HepG2 (cell line): ENCODE data around the gene B3GNT7. TPM values are rescaled to one million over a fixed set of nuclear protein-coding genes. Genes with fewer than 3 reads are reported as not detected.

Experiments
- ETV6 ChIP-seq: sonication (generic); formaldehyde crosslinking; conservative IDR thresholded peaks from 2 replicates; pipeline ENCODE4 v1.4.0; 2020; ENCODE audit warnings: missing genetic modification reagents
- GATAD2A ChIP-seq: IDR thresholded peaks from 2 replicates; pipeline ENCODE4 v1.6.1; 2016
- JUN ChIP-seq: sonication (generic); formaldehyde crosslinking; IDR thresholded peaks from 2 replicates; pipeline ENCODE4 v1.4.0; 2020; ENCODE audit warnings: mild to moderate bottlenecking, missing genetic modification reagents
- RAD21 ChIP-seq: fragments of 450-650 bp; formaldehyde crosslinking; IDR thresholded peaks from 2 replicates; pipeline ENCODE4 v1.5.0; 2020; ENCODE audit warnings: mild to moderate bottlenecking
- SIX1 ChIP-seq: sonication (generic); formaldehyde crosslinking; IDR thresholded peaks from 2 replicates; pipeline ENCODE4 v1.4.0; 2020; ENCODE audit warnings: missing genetic modification reagents, borderline replicate concordance
- SRSF1 ChIP-seq: fragments of 200-400 bp; formaldehyde crosslinking; optimal IDR thresholded peaks from 2 replicates; pipeline ENCODE3; 2017; ENCODE audit warnings: mild to moderate bottlenecking, low read depth, low read length, moderate library complexity
- TSC22D2 ChIP-seq: sonication (generic); formaldehyde crosslinking; IDR thresholded peaks from 2 replicates; pipeline ENCODE4 v1.5.1; 2020; ENCODE audit warnings: missing genetic modification reagents, mild to moderate bottlenecking, borderline replicate concordance
- YEATS4 ChIP-seq: sonication (generic); formaldehyde crosslinking; IDR thresholded peaks from 2 replicates; pipeline ENCODE4 v1.4.0; 2020; ENCODE audit warnings: missing genetic modification reagents, borderline replicate concordance
- ZNF124 ChIP-seq: sonication (generic); formaldehyde crosslinking; IDR thresholded peaks from 2 replicates; pipeline ENCODE4 v1.4.0; 2020; ENCODE audit warnings: missing genetic modification reagents
- ZNF251 ChIP-seq: sonication (generic); formaldehyde crosslinking; IDR thresholded peaks from 2 replicates; pipeline ENCODE4 v1.9.0; 2021; ENCODE audit warnings: mild to moderate bottlenecking, missing genetic modification reagents
- ZNF33A ChIP-seq: sonication (generic); formaldehyde crosslinking; IDR thresholded peaks from 2 replicates; pipeline ENCODE4 v1.5.1; 2020; ENCODE audit warnings: missing genetic modification reagents, mild to moderate bottlenecking, moderate library complexity, borderline replicate concordance
- ZNF441 ChIP-seq: sonication (generic); formaldehyde crosslinking; IDR thresholded peaks from 2 replicates; pipeline ENCODE4 v1.7.0; 2021; ENCODE audit warnings: missing genetic modification reagents, borderline replicate concordance
- ZNF550 ChIP-seq: sonication (generic); formaldehyde crosslinking; IDR thresholded peaks from 2 replicates; pipeline ENCODE4 v1.4.0; 2020; ENCODE audit warnings: mild to moderate bottlenecking, missing genetic modification reagents, borderline replicate concordance
- ZNF552 ChIP-seq: sonication (generic); formaldehyde crosslinking; IDR thresholded peaks from 2 replicates; pipeline ENCODE4 v1.9.0; 2022; ENCODE audit warnings: missing genetic modification reagents, mild to moderate bottlenecking, borderline replicate concordance
- ZNF558 ChIP-seq: sonication (generic); formaldehyde crosslinking; IDR thresholded peaks from 2 replicates; pipeline ENCODE4 v1.9.0; 2022; ENCODE audit warnings: mild to moderate bottlenecking, missing genetic modification reagents, borderline replicate concordance
- ZNF577 ChIP-seq: sonication (generic); formaldehyde crosslinking; IDR thresholded peaks from 2 replicates; pipeline ENCODE4 v1.4.0; 2020; ENCODE audit warnings: mild to moderate bottlenecking, low read depth, missing genetic modification reagents, borderline replicate concordance
- polyA plus RNA-seq, 8 experiments: library from polyadenylated mRNA; depleted of rRNA in 3 of 8; stranded (reverse) in 7 of 8; unstranded in 1 of 8; fragments of >200 nt; fragmentation: Illumina TruSeq in 4 of 8; extraction: Trizol in 4 of 8; gene quantifications; 2 replicates each; pipeline versions ENCODE4 v1.2.1 to v1.2.3, GENCODE V29; 2011 to 2016; ENCODE audit warnings: low read depth in 4 of 8, missing spikeins in 1 of 8, mixed read lengths in 1 of 8; ENCODE audit not compliant: insufficient read depth in 1 of 8
- total RNA-seq, 5 experiments: library from RNA; depleted of rRNA; stranded (reverse); fragments of >200 nt; fragmentation: Illumina TruSeq; extraction: Trizol; gene quantifications; 2 replicates each; pipeline ENCODE4 v1.2.3, GENCODE V29; 2016; ENCODE audit warnings: low read depth in 1 of 5
- TF ChIP-seq, protein P1 (sequence below): sonication (generic); formaldehyde crosslinking; IDR thresholded peaks from 2 replicates; pipeline ENCODE4 v1.4.0; 2020; ENCODE audit warnings: missing genetic modification reagents
- TF ChIP-seq, protein P2 (sequence below): sonication (generic); formaldehyde crosslinking; IDR thresholded peaks from 2 replicates; pipeline ENCODE4 v1.4.0; 2020; ENCODE audit warnings: missing genetic modification reagents, mild to moderate bottlenecking, borderline replicate concordance
- TF ChIP-seq, protein P3 (sequence below): sonication (generic); formaldehyde crosslinking; IDR thresholded peaks from 2 replicates; pipeline ENCODE4 v1.8.1; 2022; ENCODE audit warnings: mild to moderate bottlenecking, missing genetic modification reagents
- TF ChIP-seq, protein P4 (sequence below): sonication (generic); formaldehyde crosslinking; IDR thresholded peaks from 2 replicates; pipeline ENCODE4 v1.4.0; 2020; ENCODE audit warnings: mild to moderate bottlenecking, missing genetic modification reagents, borderline replicate concordance
- TF ChIP-seq, protein P5 (sequence below): sonication (generic); formaldehyde crosslinking; IDR thresholded peaks from 2 replicates; pipeline ENCODE4 v1.8.0; 2023; ENCODE audit warnings: mild to moderate bottlenecking, missing genetic modification reagents

The B3GNT7 gene
- total and polyA plus RNA-seq, 2 of the 13 experiments (the other 11 are each of a cell fraction or from before 2014, with no cell fraction given) = 0.04 to 0.24 TPM

DNA sequence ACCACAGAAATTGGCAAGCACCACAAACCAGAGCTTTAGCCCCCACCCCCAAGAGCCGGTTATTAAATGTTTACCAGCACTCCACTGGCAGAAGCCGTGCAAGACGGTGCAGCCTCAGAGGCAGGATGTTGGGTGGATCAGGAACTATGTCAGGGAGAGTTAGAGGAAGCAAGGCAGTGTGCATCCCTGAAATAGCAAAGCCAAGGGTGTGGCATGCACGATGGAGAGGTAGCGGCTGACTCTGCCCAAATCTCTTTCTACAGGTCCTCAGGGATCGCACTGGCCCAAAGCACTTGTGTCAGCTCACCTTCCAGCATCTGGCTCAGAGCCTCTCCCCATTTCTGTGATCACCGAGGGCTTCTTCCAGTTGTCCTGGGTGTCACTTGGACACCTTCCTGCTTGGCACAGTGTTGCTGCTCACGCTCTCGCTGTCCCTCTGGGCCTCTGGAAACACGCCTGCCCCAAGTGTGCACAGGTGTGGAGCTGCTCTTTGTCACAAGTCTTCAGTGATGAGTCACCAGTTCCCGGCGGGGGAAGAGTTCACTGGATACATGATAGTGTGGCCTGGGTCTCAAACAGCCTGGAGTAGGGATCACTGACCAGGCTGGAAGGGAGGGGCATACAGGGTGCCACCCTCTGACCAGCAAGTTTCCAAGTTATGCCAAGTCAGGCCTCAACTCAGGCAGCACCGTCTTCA, 17.3 kb upstream of the B3GNT7 start (continued):
- TF ChIP-seq, protein P1, sequence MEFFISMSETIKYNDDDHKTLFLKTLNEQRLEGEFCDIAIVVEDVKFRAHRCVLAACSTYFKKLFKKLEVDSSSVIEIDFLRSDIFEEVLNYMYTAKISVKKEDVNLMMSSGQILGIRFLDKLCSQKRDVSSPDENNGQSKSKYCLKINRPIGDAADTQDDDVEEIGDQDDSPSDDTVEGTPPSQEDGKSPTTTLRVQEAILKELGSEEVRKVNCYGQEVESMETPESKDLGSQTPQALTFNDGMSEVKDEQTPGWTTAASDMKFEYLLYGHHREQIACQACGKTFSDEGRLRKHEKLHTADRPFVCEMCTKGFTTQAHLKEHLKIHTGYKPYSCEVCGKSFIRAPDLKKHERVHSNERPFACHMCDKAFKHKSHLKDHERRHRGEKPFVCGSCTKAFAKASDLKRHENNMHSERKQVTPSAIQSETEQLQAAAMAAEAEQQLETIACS (CRISPR knock-in tag) = no peak
- TF ChIP-seq, protein P2, sequence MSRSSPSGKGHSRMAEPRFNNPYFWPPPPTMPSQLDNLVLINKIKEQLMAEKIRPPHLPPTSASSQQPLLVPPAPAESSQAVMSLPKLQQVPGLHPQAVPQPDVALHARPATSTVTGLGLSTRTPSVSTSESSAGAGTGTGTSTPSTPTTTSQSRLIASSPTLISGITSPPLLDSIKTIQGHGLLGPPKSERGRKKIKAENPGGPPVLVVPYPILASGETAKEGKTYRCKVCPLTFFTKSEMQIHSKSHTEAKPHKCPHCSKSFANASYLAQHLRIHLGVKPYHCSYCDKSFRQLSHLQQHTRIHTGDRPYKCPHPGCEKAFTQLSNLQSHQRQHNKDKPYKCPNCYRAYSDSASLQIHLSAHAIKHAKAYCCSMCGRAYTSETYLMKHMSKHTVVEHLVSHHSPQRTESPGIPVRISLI (CRISPR knock-in tag) = no peak
- TF ChIP-seq ZNF552 (CRISPR knock-in tag) = no peak
- TF ChIP-seq, protein P3, sequence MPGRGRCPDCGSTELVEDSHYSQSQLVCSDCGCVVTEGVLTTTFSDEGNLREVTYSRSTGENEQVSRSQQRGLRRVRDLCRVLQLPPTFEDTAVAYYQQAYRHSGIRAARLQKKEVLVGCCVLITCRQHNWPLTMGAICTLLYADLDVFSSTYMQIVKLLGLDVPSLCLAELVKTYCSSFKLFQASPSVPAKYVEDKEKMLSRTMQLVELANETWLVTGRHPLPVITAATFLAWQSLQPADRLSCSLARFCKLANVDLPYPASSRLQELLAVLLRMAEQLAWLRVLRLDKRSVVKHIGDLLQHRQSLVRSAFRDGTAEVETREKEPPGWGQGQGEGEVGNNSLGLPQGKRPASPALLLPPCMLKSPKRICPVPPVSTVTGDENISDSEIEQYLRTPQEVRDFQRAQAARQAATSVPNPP = no peak
- TF ChIP-seq ZNF124 (CRISPR knock-in tag) = no peak
- no peak; the same call in 1 of the 2 replicates for TF ChIP-seq SIX1 (CRISPR knock-in tag)
- no peak for TF ChIP-seq RAD21
- peak; percentile 48 for TF ChIP-seq SRSF1
- no peak for TF ChIP-seq ZNF558 (CRISPR knock-in tag)
- TF ChIP-seq ETV6 = no peak
- no peak for TF ChIP-seq YEATS4 (CRISPR knock-in tag)
- TF ChIP-seq GATAD2A (CRISPR knock-in tag) = peak; percentile 37
- TF ChIP-seq, protein P4, sequence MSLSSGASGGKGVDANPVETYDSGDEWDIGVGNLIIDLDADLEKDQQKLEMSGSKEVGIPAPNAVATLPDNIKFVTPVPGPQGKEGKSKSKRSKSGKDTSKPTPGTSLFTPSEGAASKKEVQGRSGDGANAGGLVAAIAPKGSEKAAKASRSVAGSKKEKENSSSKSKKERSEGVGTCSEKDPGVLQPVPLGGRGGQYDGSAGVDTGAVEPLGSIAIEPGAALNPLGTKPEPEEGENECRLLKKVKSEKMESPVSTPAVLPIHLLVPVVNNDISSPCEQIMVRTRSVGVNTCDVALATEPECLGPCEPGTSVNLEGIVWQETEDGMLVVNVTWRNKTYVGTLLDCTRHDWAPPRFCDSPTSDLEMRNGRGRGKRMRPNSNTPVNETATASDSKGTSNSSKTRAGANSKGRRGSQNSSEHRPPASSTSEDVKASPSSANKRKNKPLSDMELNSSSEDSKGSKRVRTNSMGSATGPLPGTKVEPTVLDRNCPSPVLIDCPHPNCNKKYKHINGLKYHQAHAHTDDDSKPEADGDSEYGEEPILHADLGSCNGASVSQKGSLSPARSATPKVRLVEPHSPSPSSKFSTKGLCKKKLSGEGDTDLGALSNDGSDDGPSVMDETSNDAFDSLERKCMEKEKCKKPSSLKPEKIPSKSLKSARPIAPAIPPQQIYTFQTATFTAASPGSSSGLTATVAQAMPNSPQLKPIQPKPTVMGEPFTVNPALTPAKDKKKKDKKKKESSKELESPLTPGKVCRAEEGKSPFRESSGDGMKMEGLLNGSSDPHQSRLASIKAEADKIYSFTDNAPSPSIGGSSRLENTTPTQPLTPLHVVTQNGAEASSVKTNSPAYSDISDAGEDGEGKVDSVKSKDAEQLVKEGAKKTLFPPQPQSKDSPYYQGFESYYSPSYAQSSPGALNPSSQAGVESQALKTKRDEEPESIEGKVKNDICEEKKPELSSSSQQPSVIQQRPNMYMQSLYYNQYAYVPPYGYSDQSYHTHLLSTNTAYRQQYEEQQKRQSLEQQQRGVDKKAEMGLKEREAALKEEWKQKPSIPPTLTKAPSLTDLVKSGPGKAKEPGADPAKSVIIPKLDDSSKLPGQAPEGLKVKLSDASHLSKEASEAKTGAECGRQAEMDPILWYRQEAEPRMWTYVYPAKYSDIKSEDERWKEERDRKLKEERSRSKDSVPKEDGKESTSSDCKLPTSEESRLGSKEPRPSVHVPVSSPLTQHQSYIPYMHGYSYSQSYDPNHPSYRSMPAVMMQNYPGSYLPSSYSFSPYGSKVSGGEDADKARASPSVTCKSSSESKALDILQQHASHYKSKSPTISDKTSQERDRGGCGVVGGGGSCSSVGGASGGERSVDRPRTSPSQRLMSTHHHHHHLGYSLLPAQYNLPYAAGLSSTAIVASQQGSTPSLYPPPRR (CRISPR knock-in tag) = no peak
- TF ChIP-seq ZNF33A (CRISPR knock-in tag) = no peak
- no peak for TF ChIP-seq ZNF550
- peak; percentile 82 for TF ChIP-seq JUN (CRISPR knock-in tag)
- TF ChIP-seq ZNF441 (CRISPR knock-in tag) = 0 out of 2 replicates have a peak, but pooled peaks have one; percentile 25
- TF ChIP-seq, protein P5, sequence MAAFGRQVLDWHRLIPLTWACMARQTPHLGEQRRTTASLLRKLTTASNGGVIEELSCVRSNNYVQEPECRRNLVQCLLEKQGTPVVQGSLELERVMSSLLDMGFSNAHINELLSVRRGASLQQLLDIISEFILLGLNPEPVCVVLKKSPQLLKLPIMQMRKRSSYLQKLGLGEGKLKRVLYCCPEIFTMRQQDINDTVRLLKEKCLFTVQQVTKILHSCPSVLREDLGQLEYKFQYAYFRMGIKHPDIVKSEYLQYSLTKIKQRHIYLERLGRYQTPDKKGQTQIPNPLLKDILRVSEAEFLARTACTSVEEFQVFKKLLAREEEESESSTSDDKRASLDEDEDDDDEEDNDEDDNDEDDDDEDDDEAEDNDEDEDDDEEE (CRISPR knock-in tag) = no peak
- no peak for TF ChIP-seq ZNF251
- no peak for TF ChIP-seq TSC22D2 (CRISPR knock-in tag)
- no peak for TF ChIP-seq ZNF577 (CRISPR knock-in tag)
